ENCODE results near the gene EGFL7. TPM values are rescaled to one million over a fixed set of nuclear protein-coding genes. Genes with fewer than 3 reads are reported as not detected.

The EGFL7 gene
- total RNA-seq, 1 donor from 2014 or later = 2.5 TPM

DNA sequence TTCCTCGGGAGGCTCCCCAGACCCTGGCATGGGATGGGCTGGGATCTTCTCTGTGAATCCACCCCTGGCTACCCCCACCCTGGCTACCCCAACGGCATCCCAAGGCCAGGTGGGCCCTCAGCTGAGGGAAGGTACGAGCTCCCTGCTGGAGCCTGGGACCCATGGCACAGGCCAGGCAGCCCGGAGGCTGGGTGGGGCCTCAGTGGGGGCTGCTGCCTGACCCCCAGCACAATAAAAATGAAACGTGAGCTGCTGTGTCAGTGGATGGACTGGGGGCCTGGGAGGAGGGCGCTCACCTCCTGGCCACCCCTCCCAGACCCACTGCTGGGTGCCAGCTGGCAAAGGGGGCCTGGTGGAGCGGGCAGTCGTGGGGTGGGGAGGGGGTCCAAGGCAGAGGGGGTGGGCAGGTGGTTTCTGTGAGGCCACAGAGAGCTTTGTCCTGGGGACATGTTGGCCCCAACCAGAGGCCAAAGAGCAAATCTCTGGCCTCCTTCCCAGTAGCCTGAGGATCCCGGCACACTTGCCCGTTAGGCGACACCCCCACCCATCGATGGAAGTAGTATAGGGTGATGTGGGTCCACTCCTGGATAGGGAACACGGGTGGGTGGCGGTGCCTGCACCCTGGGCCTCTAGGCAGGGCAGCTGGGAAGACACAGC lies 9.8 kb downstream of the EGFL7 start:
- no peak overlapping the region for H3K4me3 Mint-ChIP-seq
- H3K27ac Mint-ChIP-seq = no peak overlapping the region
- H3K27me3 Mint-ChIP-seq (ENCODE audit: insufficient read depth) = peaks cover 2% of the 10 kb centered on the region
- DNase-seq (ENCODE audit: low spot score) = no peak
- no peaks in the 10 kb centered on the region for H3K36me3 Mint-ChIP-seq (ENCODE audit: low read depth)
- no peaks in the 10 kb centered on the region for H3K4me1 Mint-ChIP-seq (ENCODE audit: low read depth)
- H3K9me3 Mint-ChIP-seq = no peaks in the 10 kb centered on the region
- intact Hi-C loops (cut with micrococcal nuclease) = no loop called here

DNA sequence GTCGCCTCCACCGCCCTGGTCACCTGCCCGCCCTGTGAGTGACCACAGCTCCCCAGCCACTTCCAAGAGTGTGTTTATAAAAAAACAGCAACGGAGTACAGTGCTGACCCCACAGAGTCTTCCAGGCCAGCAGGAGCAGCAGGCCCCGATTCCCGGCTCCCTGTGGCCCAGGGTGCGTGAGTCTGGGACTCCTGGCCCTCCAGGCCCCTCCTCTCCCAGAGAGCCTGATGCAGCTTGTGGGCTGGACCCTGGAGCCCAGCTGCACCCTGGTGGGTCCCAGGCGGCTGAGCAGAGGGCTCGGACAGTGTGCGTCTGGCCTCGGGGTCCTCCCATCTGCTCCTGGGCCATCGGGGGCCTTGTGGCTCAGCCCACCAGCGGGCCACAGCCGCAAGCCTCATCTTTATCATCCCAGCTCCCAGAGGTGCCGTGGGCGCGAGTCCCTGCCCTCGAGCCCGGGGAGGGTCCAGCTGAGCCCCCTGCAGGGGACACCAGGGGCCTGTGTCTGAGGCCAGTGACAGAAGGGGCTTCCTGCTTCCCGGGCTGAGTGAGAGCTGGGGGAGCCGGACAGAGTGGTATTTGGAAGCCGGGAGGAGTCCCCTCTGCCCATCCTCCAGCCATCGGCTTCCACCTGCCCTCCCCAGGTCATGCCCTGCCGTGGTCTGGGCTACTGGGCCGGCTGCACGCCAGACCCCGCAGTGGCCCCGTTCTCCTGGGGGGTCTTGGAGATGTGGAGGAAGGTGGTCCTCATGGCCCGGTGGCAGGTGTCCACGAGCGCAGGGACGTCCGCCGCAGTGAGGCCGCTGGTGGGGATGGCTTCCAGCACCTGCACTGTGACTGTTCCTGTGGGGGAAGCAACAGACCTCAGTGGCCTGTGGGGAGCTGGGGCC lies 10.6 kb downstream of the EGFL7 start:
- Mint-ChIP-seq H3K27me3 (ENCODE audit: insufficient read depth) (peaks cover 2% of the 10 kb centered on the region), H3K36me3 (ENCODE audit: low read depth) (no peaks in the 10 kb centered on the region), H3K27ac (no peak overlapping the region), H3K4me3 (no peak overlapping the region), H3K4me1 (ENCODE audit: low read depth) (no peaks in the 10 kb centered on the region), H3K9me3 (no peaks in the 10 kb centered on the region)
- intact Hi-C loops (cut with micrococcal nuclease) = no loop called here
- no peak for DNase-seq (ENCODE audit: low spot score)

- DNase-seq (ENCODE audit: low spot score) = no peak
- H3K4me3 Mint-ChIP-seq = no peak overlapping the region
- no peaks in the 10 kb centered on the region for H3K4me1 Mint-ChIP-seq (ENCODE audit: low read depth)
- H3K9me3 Mint-ChIP-seq = no peaks in the 10 kb centered on the region
- H3K27me3 Mint-ChIP-seq (ENCODE audit: insufficient read depth) = no peaks in the 10 kb centered on the region
- H3K36me3 Mint-ChIP-seq (ENCODE audit: low read depth) = no peaks in the 10 kb centered on the region
- intact Hi-C loops (cut with micrococcal nuclease) = no loop called here
- H3K27ac Mint-ChIP-seq = no peak overlapping the region
Observed at GRCh38 chr9:136673975-136674785, 11.5 kb downstream of the EGFL7 start.

DNA sequence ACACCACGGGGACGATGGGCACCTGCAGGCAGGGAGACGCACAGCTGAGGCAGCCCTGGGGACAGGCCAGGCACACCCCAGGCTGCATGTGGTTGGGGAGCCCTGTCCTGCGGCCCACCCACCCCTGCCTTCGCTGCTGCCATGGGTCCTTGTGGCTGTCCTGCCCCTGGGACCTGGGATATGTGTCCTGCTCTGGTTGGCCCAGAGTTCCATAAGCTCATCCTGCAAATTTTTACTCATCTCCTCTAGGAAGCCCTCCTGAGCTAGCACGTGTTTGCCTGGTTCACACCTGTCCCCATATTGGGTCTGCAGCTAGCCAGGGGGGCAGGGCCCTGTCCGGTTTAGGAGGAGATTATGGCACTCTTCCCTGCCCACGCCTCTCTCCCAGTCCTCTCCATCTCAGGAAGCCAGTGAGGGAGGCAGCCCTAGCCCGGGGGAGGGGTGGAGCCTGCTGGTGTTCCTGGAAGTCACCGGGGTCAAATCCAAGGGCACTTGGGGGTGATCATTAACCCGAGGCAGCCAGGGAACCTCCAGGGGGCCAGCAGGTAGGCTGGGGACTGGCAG lies 12.2 kb downstream of the EGFL7 start:
- Mint-ChIP-seq H3K27me3 (ENCODE audit: insufficient read depth) (no peaks in the 10 kb centered on the region), H3K4me1 (ENCODE audit: low read depth) (no peaks in the 10 kb centered on the region), H3K27ac (no peak overlapping the region), H3K4me3 (no peak overlapping the region), H3K9me3 (no peaks in the 10 kb centered on the region), H3K36me3 (ENCODE audit: low read depth) (no peaks in the 10 kb centered on the region)
- DNase-seq (ENCODE audit: low spot score) = no peak
- intact Hi-C loops (cut with micrococcal nuclease) = no loop called here

DNA sequence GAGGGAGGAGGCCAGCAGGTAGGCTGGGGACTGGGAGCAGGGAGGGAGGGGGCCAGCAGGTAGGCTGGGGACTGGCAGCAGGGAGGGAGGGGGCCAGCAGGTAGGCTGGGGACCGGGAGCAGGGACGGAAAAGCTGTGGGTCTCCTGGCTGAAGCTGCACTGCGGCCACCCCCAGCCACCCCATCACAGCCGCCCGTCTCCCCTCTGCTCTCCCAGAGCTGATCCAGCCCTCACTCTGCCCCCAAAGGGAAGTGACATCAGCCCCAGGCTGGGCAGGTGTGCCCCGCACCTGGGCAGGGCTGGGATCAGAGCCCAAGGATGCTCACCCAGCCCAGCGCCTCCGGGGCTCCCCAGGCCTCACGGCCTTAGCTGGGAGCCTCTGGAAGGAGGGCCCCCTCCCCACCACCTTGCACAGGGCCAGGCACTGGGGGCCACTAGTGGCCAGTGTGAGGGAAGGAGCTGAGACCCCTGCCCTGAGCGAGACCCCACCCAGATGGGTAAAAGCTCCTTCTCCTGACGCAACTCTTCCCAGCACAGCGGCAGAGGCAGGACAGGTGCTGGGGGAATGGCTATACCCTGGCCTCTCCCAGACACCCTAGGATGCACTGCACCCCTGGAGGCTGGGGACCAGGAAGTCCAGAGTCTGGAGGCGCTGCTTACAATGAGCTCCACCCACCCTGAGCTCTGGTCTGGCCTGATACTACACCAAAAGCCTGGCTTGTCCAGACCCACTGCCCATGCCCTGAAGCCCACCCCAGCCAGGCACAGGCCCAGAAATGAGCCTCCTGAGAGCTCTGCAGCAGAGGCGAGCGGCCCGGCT lies 13.0 kb downstream of the EGFL7 start:
- no peak for DNase-seq (ENCODE audit: low spot score)
- H3K4me1 Mint-ChIP-seq (ENCODE audit: low read depth) = no peaks in the 10 kb centered on the region
- no peaks in the 10 kb centered on the region for H3K9me3 Mint-ChIP-seq
- H3K4me3 Mint-ChIP-seq = no peak overlapping the region
- intact Hi-C loops (cut with micrococcal nuclease) = no loop called here
- no peak overlapping the region for H3K27ac Mint-ChIP-seq
- no peaks in the 10 kb centered on the region for H3K36me3 Mint-ChIP-seq (ENCODE audit: low read depth)
- H3K27me3 Mint-ChIP-seq (ENCODE audit: insufficient read depth) = no peaks in the 10 kb centered on the region

DNA sequence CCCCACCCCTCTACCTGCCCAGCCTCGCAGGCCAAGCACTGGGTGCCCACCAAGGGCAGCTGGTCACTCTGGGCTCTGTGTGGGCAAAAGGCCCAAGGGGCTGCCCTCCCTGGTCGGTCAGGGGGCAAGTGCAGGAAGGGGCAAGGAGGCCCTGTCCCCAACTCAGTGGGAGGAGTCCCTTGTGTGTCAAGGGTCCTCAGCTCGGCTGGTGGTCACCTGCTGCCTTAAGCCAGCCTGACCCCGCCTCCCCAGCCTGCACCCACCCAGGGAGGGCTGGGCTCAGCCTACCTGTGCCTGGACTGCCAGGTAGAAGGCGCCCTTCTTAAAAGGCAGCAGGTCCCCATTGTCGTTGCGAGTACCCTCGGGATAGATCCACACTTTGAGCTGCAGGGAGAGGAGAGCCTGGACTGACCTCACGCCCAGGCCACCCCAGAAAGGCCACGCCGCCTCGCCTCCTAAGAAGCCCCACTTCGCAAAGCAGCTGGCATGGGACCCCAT lies 13.6 kb downstream of the EGFL7 start:
- intact Hi-C loops (cut with micrococcal nuclease) = no loop called here
- Mint-ChIP-seq H3K4me1 (ENCODE audit: low read depth) (no peaks in the 10 kb centered on the region), H3K27me3 (ENCODE audit: insufficient read depth) (no peaks in the 10 kb centered on the region), H3K36me3 (ENCODE audit: low read depth) (no peaks in the 10 kb centered on the region), H3K4me3 (no peak overlapping the region), H3K9me3 (no peaks in the 10 kb centered on the region), H3K27ac (no peak overlapping the region)
- DNase-seq (ENCODE audit: low spot score) = no peak

- H3K27ac Mint-ChIP-seq = no peak overlapping the region
- intact Hi-C loops (cut with micrococcal nuclease) = no loop called here
- H3K36me3 Mint-ChIP-seq (ENCODE audit: low read depth) = no peaks in the 10 kb centered on the region
- H3K4me1 Mint-ChIP-seq (ENCODE audit: low read depth) = no peaks in the 10 kb centered on the region
- DNase-seq (ENCODE audit: low spot score) = no peak
- no peaks in the 10 kb centered on the region for H3K9me3 Mint-ChIP-seq
- H3K4me3 Mint-ChIP-seq = no peak overlapping the region
- H3K27me3 Mint-ChIP-seq (ENCODE audit: insufficient read depth) = no peaks in the 10 kb centered on the region
Observed at GRCh38 chr9:136676920-136677686, 14.4 kb downstream of the EGFL7 start.

GRCh38 chr9:136678034-136678433 lies 15.3 kb downstream of the EGFL7 start:
- intact Hi-C loops (cut with micrococcal nuclease) = no loop called here
- no peaks in the 10 kb centered on the region for H3K36me3 Mint-ChIP-seq (ENCODE audit: low read depth)

DNA sequence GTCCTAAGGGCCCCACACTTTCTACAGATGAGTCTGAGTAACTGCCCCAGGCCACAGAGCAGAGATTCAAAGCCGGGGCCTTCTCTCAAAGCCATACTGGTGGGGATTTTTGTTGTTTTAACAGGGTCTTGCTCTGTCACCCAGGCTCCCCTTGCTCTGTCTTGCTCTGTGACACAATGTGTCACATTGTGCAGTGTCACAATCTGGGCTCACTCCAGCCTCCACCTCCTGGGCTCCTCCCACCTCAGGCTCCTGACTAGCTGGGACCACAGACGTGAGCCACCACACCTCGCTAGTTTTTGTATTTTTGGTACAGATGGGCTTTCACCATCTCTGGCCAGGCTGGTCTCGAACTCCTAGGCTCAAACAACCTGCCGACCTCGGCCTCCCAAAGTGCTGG lies 15.9 kb downstream of the EGFL7 start:
- intact Hi-C loops (cut with micrococcal nuclease) = no loop called here
- Mint-ChIP-seq H3K27me3 (ENCODE audit: insufficient read depth) (no peaks in the 10 kb centered on the region), H3K9me3 (no peaks in the 10 kb centered on the region), H3K4me3 (no peak overlapping the region), H3K27ac (no peak overlapping the region), H3K36me3 (ENCODE audit: low read depth) (no peaks in the 10 kb centered on the region), H3K4me1 (ENCODE audit: low read depth) (no peaks in the 10 kb centered on the region)
- DNase-seq (ENCODE audit: low spot score) = no peak

More at GRCh38 chr9:136678034-136678433, 15.3 kb downstream of the EGFL7 start:
- Mint-ChIP-seq H3K9me3 (no peaks in the 10 kb centered on the region), H3K27ac (no peak overlapping the region), H3K4me3 (no peak overlapping the region), H3K27me3 (ENCODE audit: insufficient read depth) (no peaks in the 10 kb centered on the region), H3K4me1 (ENCODE audit: low read depth) (no peaks in the 10 kb centered on the region)
- DNase-seq (ENCODE audit: low spot score) = no peak

DNA sequence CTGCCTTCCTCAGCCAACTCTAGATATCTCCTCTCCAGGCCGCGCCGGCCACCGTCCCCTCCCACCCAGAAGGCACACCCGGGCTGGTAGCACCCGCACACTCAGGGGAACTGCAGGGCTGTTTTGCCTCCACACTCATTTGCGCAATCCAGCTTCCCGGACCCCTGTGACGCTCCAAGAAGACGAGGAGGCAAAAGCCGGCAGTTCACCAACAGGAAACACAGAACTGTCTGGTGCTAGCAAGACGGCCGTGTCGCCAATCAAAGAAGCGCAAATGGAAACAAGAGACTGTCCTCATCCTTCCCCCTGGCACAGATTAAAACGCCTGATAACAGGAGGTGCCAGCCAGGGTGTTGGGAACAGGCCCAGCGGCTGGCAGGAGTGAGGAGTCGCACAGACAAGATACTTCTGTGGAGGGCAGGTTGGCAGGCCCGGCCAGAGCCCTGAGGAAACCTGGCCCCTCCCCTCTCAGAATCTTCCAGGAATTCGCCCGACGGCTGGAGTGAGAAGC lies 16.8 kb downstream of the EGFL7 start:
- Mint-ChIP-seq H3K9me3 (no peaks in the 10 kb centered on the region), H3K36me3 (ENCODE audit: low read depth) (no peaks in the 10 kb centered on the region), H3K27me3 (ENCODE audit: insufficient read depth) (no peaks in the 10 kb centered on the region), H3K4me1 (ENCODE audit: low read depth) (no peaks in the 10 kb centered on the region), H3K4me3 (no peak overlapping the region), H3K27ac (no peak overlapping the region)
- DNase-seq (ENCODE audit: low spot score) = no peak
- intact Hi-C loops (cut with micrococcal nuclease) = no loop called here

GRCh38 chr9:136681029-136681428 lies 18.3 kb downstream of the EGFL7 start:
- Mint-ChIP-seq H3K36me3 (ENCODE audit: low read depth) (no peaks in the 10 kb centered on the region), H3K4me3 (no peak overlapping the region)
- intact Hi-C loops (cut with micrococcal nuclease) = no loop called here

More at GRCh38 chr9:136681029-136681428, 18.3 kb downstream of the EGFL7 start:
- Mint-ChIP-seq H3K27ac (no peak overlapping the region), H3K9me3 (no peaks in the 10 kb centered on the region), H3K27me3 (ENCODE audit: insufficient read depth) (no peaks in the 10 kb centered on the region), H3K4me1 (ENCODE audit: low read depth) (no peaks in the 10 kb centered on the region)
- no peak for DNase-seq (ENCODE audit: low spot score)
